CD4-positive, alpha-beta T cell (primary cell): Measurements from ENCODE around the gene WDR5B. TPM values are rescaled to one million over a fixed set of nuclear protein-coding genes. Genes with fewer than 3 reads are reported as not detected.

ENCODE experiments used
- ATAC-seq: fragments of 200-7000 bp; cut with Tn5 transposase; one replicate; pipeline ENCODE4 v1.10.0; 2022; ENCODE audit warnings: mild to moderate bottlenecking; ENCODE audit not compliant: poor library complexity
- CTCF ChIA-PET: fragments of 350-600 bp; sonication (Branson Sonifier 250); formaldehyde crosslinking; loops from one replicate; lab custom pipeline; 2021; ENCODE audit warnings: antibody characterized with exemption, inconsistent platforms; lab: Charles Lee
- POLR2A ChIA-PET: fragments of 350-600 bp; sonication (Branson Sonifier 250); formaldehyde crosslinking; loops from one replicate; lab custom pipeline; 2021; ENCODE audit warnings: antibody characterized with exemption, inconsistent platforms; lab: Charles Lee
- DNase-seq, 14 experiments: peaks; one replicate each; pipeline ENCODE4 v3.0.0-alpha.2; 2013 to 2020; ENCODE audit warnings: mixed read lengths in 2 of 14
- H3K27ac ChIP-seq, 2 donors: one replicate each; pipeline versions ENCODE4 v1.5.1 to v1.7.0; 2013; ENCODE audit warnings: low read length in 2 of 2, low read depth in 1 of 2, mild to moderate bottlenecking in 1 of 2
- H3K27me3 ChIP-seq, 2 experiments: 1 replicate in 1 of 2; 2 replicates in 1 of 2; pipeline versions ENCODE4 v1.6.1 to v1.7.0; 2013; ENCODE audit warnings: low read length in 2 of 2, control low read depth in 1 of 2, mild to moderate bottlenecking in 1 of 2, moderate library complexity in 1 of 2; ENCODE audit not compliant: insufficient read depth in 2 of 2, control insufficient read depth in 1 of 2
- H3K36me3 ChIP-seq: one replicate; pipeline ENCODE4 v1.6.1; 2013; ENCODE audit warnings: low read length, control low read depth; ENCODE audit not compliant: insufficient read depth
- H3K4me1 ChIP-seq: one replicate; pipeline ENCODE4 v1.6.1; 2013; ENCODE audit warnings: low read length, control low read depth; ENCODE audit not compliant: insufficient read depth
- H3K4me3 ChIP-seq: one replicate; pipeline ENCODE4 v1.5.1; 2013; ENCODE audit warnings: mild to moderate bottlenecking, low read length, moderate library complexity
- H3K9me3 ChIP-seq, 2 experiments: 1 replicate in 1 of 2; 2 replicates in 1 of 2; pipeline versions ENCODE4 v1.6.1 to v1.7.0; 2013; ENCODE audit warnings: low read length in 2 of 2, mild to moderate bottlenecking in 2 of 2, control low read depth in 1 of 2, moderate library complexity in 1 of 2; ENCODE audit not compliant: control insufficient read depth in 1 of 2, insufficient read depth in 1 of 2
- H3K27ac Mint-ChIP-seq: one replicate; pipeline ENCODE4 v1.8.0; 2020; ENCODE audit warnings: mixed read lengths
- H3K27me3 Mint-ChIP-seq: one replicate; pipeline ENCODE4 v1.8.0; 2021; ENCODE audit warnings: mixed read lengths
- H3K36me3 Mint-ChIP-seq: one replicate; pipeline ENCODE4 v1.8.0; 2021; ENCODE audit warnings: low read depth, mixed read lengths
- H3K4me1 Mint-ChIP-seq: one replicate; pipeline ENCODE4 v1.8.0; 2021; ENCODE audit warnings: low read depth, mixed read lengths
- H3K4me3 Mint-ChIP-seq: one replicate; pipeline ENCODE4 v1.8.0; 2020; ENCODE audit warnings: mild to moderate bottlenecking, mixed read lengths
- H3K9me3 Mint-ChIP-seq: one replicate; pipeline ENCODE4 v1.8.0; 2020; ENCODE audit warnings: mixed read lengths
- intact Hi-C, 2 experiments: fragments of 100-400 bp; cut with DNase I in 1 of 2; cut with micrococcal nuclease in 1 of 2; formaldehyde crosslinking; loops; one replicate each; pipeline versions ENCODE4 v1.15.1 to v1.9.0; 2023 to 2025; cut with DNase I, micrococcal nuclease
- total RNA-seq, 174 experiments: library from RNA in 2 of 174; stranded (reverse) in 2 of 174; gene quantifications; one replicate each; pipeline ENCODE4 v1.2.3 and lab custom pipeline; 2021 to 2026
- TF ChIP-seq, protein P1 (sequence below): fragments of 200-600 bp; IDR thresholded peaks from one replicate; pipeline ENCODE4 v1.8.0; 2022; ENCODE audit warnings: antibody characterized with exemption, mild to moderate bottlenecking

WDR5B gene
- total RNA-seq, 2 experiments from 2014 or later = 2.3 to 2.4 TPM

DNA sequence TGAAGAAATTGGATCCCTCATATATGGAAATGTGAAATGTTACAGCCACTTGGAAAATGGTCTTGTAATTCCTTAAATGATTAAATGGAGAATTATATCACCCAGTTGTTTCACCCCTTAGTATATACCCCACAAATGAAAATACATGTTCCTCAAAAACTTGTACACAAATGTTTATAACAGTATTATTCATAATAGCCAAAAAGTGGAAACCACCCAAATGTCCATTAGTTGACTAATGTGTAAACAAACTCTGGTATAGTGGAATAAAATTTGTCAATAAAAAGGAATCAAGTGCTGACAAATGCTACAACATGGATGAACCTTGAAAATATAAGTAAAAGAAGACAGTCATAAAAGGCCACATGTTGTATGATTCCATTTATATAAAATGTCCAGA, 19.4 kb downstream of the WDR5B start:
- ATAC-seq (no peak), DNase-seq (no peak)
- Mint-ChIP-seq H3K27me3 (no peaks in the 10 kb centered on the region), H3K4me3 (no peak overlapping the region), H3K27ac (no peak overlapping the region), H3K9me3 (no peaks in the 10 kb centered on the region), H3K36me3 (peaks cover 30% of the 10 kb centered on the region), H3K4me1 (peaks cover 7% of the 10 kb centered on the region)
- ChIA-PET POLR2A (interaction anchor here (0.8 kb wide), 1 partner anchor 9 kb away, joined by 3 read pairs; no protein-coding TSS in a partner anchor), CTCF (interaction anchor here (1.5 kb wide), 1 partner anchor 12 kb away, joined by 13 read pairs; the partner anchor contains the start of genes FAM162A and MIX23)
- no peak overlapping the region for H3K4me3 ChIP-seq
- intact Hi-C loops = no loop called here
- no peak overlapping the region for H3K27ac ChIP-seq
- TF ChIP-seq, protein P1, sequence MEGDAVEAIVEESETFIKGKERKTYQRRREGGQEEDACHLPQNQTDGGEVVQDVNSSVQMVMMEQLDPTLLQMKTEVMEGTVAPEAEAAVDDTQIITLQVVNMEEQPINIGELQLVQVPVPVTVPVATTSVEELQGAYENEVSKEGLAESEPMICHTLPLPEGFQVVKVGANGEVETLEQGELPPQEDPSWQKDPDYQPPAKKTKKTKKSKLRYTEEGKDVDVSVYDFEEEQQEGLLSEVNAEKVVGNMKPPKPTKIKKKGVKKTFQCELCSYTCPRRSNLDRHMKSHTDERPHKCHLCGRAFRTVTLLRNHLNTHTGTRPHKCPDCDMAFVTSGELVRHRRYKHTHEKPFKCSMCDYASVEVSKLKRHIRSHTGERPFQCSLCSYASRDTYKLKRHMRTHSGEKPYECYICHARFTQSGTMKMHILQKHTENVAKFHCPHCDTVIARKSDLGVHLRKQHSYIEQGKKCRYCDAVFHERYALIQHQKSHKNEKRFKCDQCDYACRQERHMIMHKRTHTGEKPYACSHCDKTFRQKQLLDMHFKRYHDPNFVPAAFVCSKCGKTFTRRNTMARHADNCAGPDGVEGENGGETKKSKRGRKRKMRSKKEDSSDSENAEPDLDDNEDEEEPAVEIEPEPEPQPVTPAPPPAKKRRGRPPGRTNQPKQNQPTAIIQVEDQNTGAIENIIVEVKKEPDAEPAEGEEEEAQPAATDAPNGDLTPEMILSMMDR = no peak
- peaks cover 5% of the 10 kb centered on the region for H3K36me3 ChIP-seq
- H3K9me3 ChIP-seq = no peaks in the 10 kb centered on the region
- H3K27me3 ChIP-seq = no peaks in the 10 kb centered on the region
- no peaks in the 10 kb centered on the region for H3K4me1 ChIP-seq

DNA sequence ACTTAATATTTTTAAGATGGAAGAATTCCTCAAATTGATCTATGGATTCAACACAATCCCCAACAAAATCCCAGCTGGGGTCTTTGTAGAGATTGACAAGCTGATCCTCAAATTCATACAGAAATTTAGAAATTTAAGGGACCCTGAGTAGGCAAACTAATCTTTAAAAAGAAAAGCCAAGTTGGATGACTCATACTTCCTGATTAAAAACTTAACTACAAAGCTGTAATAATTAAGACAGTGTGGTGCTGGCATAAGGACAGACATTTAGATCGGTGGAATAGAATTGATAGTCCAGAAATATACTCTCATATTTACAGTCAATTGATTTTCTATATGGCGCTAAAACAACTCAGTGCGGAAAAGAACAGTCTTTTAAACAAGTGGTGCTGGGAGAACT, 20.3 kb downstream of the WDR5B start:
- peaks cover 7% of the 10 kb centered on the region for H3K4me1 Mint-ChIP-seq
- H3K4me3 ChIP-seq = no peak overlapping the region
- ChIA-PET POLR2A (interaction anchor here (0.8 kb wide), 1 partner anchor 10 kb away, joined by 3 read pairs; no protein-coding TSS in a partner anchor), CTCF (interaction anchor here (1.5 kb wide), 1 partner anchor 11 kb away, joined by 13 read pairs; the partner anchor contains the start of genes FAM162A and MIX23)
- H3K36me3 ChIP-seq = peaks cover 5% of the 10 kb centered on the region
- no peak overlapping the region for H3K27ac ChIP-seq
- ATAC-seq (no peak), DNase-seq (no peak)
- H3K4me3 Mint-ChIP-seq = no peak overlapping the region
- H3K27me3 Mint-ChIP-seq = no peaks in the 10 kb centered on the region
- no peaks in the 10 kb centered on the region for H3K9me3 Mint-ChIP-seq
- H3K4me1 ChIP-seq = no peaks in the 10 kb centered on the region
- H3K27me3 ChIP-seq = no peaks in the 10 kb centered on the region
- intact Hi-C loops = no loop called here
- no peaks in the 10 kb centered on the region for H3K9me3 ChIP-seq
- H3K27ac Mint-ChIP-seq = no peak overlapping the region
- H3K36me3 Mint-ChIP-seq = peaks cover 31% of the 10 kb centered on the region
- TF ChIP-seq, protein P1 = no peak

DNA sequence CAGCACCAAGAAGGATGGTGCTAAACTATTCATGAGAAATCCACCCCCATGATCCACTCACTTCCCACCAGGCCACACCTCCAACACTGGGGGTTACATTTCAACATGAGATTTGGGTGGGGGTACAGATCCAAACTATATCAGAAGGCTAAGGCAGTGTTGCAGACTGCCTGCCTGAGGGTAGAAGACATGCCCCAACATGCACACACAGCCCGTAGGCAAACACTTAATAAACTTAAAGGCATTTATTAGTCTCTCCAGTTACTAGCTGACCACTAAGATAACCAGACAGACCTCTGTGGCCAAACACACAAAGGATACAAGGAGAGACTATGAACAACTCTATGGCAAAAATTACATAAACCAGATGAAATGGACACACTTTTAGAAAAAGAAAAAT, 21.7 kb downstream of the WDR5B start:
- ChIA-PET CTCF (interaction anchor here (1.8 to 2.8 kb wide), 3 partner anchors 10 to 22 kb away, joined by 5 to 21 read pairs (median 14); partner anchors contain the start of genes FAM162A, MIX23 and WDR5B), POLR2A (interaction anchor here (1.7 to 1.8 kb wide), 2 partner anchors 10 to 285 kb away, joined by 23 to 30 read pairs; partner anchors contain the start of genes FAM162A, MIX23 and PARP14)
- TF ChIP-seq, protein P1 = no peak
- H3K9me3 ChIP-seq = no peaks in the 10 kb centered on the region
- no peak for DNase-seq
- no peak for ATAC-seq
- Mint-ChIP-seq H3K27ac (no peak overlapping the region), H3K4me1 (peaks cover 7% of the 10 kb centered on the region), H3K4me3 (no peak overlapping the region), H3K27me3 (no peaks in the 10 kb centered on the region), H3K9me3 (no peaks in the 10 kb centered on the region), H3K36me3 (peaks cover 33% of the 10 kb centered on the region)
- peaks cover 5% of the 10 kb centered on the region for H3K36me3 ChIP-seq
- H3K27me3 ChIP-seq = no peaks in the 10 kb centered on the region
- no peak overlapping the region for H3K27ac ChIP-seq
- no peak overlapping the region for H3K4me3 ChIP-seq
- intact Hi-C loops = loop anchor here in 1 of 2 experiments (5.0 kb wide), 1 partner anchor 633 kb away; the partner anchor contains the start of gene SEMA5B
- H3K4me1 ChIP-seq = no peaks in the 10 kb centered on the region
